Measurements from ENCODE around the gene ASPDH.
A peak's percentile ranks its signal among the peaks of the same experiment; 100 is the strongest.
"Not testable (repeated sequence)": the region's sequence is repeated elsewhere in the genome, so short reads cannot be mapped to it uniquely, and the experiment has no call there.

The ASPDH gene

GRCh38 chr19:50547385-50548190, 33.9 kb upstream of the ASPDH start:
- DNase-seq, result no peak

DNA sequence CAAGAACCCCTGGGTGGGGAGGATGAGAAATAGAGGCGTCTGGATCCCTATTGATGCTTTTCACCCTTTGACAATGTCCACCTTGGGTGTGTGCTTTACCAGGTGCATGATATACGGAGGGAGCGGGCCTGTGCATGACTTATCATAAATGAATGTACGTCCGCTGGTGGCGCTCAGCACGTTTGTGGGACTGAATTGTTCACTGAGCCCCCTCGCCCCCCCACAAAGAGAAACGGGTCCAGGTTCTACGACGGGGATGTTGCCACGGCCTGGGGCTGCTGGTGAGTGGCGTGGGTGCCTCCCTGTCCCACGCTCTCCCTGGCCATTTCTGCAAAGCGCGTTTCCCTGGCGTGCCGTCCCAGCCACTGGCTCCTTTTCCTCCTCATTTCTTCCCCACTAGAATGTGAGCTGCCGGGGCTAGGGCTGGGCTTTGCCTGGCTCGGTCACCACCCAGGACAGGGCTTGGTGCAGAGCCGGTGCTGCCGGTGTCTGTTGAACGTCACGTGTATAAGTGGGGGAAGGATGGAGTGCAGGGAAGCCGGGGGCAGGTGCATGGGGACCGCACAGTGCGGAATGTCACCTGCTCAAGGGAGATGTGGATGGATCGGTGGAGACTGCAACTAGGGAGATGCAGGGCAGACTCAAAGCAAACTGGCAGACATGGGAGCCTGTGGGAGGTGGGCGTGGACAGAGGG, 33.0 kb upstream of the ASPDH start:
- no peak for DNase-seq

GRCh38 chr19:50542943-50543342, 29.2 kb upstream of the ASPDH start:
- DNase-seq, result no peak

DNA sequence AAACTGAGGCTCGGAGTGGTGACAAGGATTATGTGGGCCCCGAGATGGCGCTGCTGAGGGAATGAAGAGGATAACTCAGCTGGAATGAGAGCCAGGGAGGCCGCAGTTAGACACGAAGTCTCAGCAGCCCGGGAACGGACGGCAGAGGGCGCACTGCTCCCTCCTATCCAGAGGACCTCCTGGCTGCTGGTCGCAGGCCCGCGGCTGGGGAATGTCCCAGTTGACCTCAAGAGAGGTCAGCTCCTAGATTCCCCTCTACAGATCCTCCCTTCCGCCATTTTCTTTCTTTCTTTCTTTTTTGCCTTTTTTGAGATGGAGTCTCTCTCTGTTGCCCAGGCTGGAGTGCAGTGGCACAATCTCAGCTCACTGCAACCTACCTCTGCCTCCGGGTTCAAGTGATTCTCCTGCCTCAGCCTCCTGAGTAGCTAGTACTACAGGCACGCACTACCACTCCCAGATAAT, 24.1 kb upstream of the ASPDH start:
- peak; percentile 82 for DNase-seq

DNA sequence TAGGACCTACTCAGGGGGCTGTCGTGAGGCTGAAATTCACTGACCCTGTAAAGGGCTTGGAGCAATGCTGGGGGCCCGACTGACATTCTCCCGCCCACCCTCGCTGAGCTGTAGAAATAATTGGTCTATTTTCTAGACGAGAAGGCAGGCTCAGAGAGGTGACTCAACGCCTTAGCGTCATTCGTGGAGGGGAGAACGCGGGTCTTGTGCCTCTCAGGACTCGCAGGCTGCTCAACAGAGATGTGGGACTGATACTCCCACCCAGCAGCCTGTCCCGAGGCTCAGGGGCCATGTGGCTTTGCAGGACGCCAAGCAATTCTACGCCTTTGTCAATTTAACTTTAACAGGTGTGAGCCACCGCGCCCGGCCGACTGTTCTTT, 23.6 kb upstream of the ASPDH start:
- no peak for DNase-seq

- DNase-seq, result no peak
Observed at GRCh38 chr19:50536662-50537305, 23.1 kb upstream of the ASPDH start.

DNA sequence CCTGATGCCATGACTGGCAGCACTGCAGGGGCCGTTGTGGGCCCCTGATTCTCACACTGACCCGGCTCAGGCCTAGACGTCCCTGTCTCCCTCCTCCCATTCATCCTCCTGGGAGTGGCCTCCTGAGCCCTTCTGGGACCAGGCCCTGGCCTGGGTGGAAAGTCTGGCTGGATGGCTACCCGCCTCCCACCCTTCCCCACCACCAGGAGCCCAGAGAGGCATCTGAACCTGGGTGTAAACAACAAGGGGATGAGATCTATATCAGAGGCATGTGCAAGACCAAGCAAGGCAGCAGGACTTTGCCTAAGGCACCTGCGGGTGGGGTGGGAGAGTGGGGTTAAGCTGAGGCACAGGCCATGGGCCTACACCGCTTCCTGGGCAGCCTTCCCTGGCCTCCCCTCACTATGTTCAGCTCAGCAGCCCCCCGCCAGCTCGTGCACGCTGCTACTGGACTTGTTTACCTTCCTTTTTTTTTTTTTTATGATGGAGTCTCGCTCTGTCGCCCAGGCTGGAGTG, 22.0 kb upstream of the ASPDH start:
- no peak for DNase-seq

DNA sequence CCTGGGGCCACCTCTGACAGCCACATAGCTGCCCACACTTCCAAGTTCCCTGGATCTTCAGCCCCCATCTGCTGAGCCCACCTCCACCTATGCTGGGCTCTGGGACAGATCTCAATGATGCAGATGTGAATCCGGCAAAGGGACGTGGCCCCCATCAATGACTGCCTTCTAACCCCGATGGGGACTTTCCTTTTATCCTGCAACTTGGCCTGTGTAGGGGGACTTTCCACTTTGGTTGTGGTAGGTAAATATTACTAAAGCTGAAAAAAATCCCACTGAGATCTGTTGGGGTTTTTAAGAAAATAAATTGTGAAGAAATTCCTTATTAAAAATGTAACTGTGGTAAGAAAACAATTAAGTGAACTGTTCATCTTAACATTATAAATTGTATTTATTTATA, 20.8 kb upstream of the ASPDH start:
- no peak for DNase-seq

DNA sequence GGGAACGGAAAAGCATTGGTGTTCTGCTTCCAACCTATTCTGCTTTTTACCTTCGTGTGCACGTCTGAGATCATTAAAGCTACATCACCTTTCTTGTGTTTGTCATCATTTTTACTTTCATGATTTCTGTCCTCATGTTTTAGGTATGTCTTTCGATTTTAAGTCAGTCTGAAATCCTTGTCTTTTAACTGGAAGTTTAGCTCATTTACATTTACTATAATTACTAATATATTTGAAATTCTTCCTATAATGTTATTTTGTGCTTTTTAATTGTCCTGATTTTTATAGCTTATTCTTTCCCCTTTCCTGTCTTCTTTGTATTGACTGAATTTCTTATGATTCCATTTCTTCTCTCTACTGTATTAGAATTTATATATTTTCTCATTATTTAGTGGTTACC, 19.2 kb upstream of the ASPDH start:
- no peak for DNase-seq

DNA sequence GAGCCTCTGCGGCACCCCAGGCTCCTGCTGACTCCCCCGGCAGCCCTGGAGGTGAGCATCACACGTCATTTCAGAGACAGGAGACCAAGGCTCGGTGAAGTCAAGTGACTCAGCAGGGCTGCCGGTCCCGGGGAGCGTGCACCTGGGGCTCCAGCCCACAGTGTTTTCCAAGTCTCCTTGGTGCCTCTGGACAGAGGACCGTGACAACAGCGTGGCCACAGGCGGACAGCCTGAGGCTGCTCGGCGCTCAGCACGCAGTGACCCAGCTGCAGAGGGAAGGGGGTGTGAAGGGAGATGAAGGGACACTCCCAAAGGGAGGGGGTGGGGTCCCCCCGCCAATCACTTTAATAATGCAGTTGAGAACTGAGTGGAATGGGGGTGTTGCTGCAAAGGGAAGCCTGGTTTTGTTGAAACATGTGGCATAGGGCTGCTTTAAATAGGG, 17.5 kb upstream of the ASPDH start:
- no peak for DNase-seq

DNA sequence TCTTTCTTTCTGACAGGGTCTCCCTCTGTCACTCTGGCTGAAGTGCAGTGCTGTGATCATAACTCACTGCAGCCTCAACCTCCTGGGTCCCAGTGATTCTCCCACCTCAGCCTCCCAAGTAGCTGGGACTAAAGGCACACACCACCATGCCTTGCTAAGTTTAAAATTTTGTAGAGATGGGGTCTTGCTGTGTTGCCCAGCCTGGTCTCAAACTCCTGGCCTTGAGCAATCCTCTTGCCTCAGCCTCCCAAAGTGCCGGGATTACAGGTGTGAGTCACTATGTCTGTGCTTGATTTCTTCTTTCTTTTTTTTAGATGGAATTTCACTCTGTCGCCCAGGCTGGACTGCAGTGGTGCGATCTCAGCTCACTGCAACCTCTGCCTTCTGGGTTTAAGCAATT, 14.3 kb upstream of the ASPDH start:
- DNase-seq, result not testable (repeated sequence)

DNA sequence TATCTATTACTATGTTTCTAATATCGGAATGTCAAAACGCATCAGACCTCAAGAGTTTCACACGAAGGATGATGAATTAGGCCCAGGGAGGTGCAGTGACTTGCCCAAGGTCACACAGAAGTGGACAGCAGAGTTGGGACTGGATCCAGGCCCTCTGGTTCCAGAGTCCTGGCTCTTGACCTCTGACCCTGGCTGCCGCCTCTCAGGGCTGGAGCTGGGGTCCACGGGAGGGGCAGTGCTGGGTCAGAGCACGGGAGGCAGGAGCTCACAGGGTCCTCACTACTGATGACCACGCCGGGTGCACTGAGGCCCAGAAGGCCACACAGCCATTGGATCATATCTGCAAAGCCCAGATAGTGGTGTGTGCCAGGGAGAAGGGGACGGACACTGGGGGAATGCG, 9.2 kb upstream of the ASPDH start:
- no peak for DNase-seq

GRCh38 chr19:50520822-50521465, 7.2 kb upstream of the ASPDH start:
- no peak for DNase-seq

- DNase-seq, result no peak
Observed at GRCh38 chr19:50519006-50519575, 5.4 kb upstream of the ASPDH start.

DNA sequence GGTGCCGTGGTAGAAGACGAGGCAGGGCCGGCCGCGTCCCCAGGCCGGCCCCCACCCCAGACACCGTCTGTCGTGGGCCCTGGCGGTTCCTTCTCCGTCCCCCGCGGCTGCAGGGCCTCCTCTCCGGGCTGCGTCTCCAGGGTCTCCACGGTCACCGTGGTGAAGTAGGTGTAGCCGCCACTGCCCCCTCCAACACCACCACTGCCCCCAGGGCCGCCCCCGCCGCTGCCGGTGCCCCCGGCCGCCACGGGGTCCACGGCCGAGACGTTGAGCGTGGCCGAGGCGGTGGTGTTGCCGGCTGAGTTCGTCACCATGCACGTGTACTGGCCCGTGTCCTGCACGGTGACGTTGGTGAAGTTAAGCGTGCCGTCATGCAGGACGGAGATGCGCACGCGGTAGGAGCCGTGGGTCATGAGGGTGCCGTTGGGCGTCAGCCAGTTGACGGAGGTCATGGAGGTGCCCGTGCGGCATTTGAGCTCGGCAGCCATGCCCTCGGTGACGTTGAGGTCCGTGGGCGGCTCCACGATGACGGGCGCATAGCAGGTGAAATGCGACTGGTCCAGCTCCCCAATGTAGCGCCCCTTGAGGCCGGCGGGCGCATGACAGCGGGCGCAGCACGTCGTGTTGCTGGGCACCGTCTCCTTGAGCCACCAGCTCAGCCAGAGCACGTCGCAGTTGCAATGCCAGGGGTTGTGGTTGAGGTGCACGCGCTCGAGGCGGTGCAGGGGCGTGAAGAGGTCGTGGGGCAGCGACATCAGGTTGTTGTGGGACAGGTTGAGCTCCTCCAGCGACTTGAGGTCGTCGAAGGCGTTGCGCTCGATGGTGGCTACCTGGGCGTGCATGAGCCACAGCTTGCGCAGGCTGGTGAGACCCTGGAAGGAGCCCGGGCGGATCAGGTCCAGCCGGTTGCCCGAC, 4.6 kb upstream of the ASPDH start:
- DNase-seq, result no peak

- no peak for DNase-seq
Observed at GRCh38 chr19:50517704-50518075, 4.0 kb upstream of the ASPDH start.

DNA sequence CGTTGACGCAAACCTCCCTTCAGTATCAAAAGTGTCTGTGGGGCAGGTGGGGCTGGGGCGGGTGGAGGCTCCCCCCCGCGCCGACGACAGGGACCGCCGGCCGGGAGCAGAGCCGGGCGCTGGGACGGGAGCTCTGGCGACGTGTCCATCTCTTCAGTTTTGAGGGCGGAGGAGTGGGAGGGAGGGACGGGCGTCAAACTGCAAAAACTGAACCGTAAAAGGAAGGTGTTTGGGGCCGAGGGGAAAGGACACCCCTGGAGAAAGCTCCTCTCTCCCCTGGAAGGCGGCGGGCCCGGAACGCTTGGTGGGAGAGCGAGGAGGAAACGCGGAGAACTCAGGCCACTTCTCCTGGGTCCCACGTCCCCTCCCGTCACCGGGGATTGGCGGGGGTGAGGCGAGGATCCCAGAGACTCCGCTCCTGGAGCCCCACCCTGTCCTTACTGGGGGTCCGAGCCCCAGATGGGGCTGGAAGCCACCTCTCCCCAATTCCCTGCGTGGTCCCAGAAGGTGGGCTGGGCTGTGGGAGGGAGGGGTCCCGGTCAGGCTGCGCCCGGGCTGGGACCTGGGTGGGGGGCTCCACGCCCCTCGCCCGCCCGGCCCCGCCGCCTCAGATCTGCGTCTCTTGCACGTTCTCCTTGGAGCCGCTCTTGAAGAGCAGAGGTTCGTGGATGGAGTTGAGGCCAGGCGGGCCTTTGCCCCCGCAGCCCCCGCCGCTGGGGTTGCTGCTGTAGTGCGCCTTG, 3.4 kb upstream of the ASPDH start:
- DNase-seq, result no peak

GRCh38 chr19:50516456-50516855, 2.7 kb upstream of the ASPDH start:
- DNase-seq, result no peak

DNA sequence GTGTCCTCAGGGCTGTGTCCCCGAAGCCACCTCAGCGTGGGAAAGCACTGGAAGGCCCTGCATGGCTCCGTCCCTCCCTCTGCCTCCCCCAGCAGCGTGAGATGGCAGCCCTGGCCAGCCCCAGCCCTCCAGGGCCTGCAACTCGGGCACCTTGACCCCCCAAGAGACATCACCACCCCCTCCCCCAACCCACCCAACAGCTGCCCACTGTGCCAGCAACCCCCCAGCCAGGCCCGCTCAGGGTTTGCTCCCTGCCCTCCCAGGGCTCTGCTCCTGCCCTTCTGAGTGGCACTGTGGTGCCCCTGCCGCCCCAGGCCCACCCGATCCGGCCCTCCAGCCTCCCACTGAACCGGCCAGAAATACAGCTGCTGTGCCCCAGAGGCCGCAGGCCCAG, 1.5 kb upstream of the ASPDH start:
- DNase-seq, result no peak

DNA sequence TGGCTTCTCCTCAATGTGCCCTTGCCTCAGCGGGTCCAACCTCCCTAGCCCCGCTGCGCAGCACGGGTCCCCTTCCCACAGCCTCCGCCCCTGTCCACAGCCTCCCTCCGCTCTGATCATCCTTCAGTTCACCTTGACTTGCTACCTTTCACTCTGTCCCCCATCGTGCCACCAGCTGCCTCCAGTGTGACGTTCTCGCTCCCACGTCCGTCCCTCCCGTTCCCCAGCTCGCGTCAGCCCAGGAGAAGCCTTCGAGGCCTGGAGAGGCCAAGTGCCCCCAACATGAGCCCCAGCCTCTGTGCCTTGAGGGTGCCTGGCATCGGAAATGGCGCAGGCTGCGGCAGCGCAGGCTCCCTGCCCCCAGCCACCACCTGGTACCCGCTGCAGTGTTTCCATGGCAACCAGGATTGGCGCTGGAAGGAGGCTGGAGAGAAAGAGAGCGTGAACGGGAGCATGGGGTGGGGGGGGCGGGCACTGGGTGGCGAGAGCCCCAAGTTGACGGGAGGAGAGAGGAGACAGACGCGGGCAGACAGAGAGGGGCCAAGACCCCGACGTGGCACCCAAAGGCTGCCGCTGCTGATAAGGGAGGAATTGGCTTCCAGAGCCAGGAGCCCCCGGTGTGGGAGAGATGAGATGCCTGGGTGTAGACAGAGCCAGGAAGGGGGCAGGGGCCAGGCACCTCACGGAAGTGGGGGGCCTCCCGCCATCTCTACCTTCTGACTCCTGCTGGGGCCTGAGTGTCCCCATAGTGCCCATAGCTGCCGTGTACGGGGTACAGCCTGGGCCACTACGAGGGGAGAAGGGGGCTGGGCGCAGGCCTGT, 844 bp upstream of the ASPDH start:
- no peak for DNase-seq
